ENCODE results near the gene GNE. TPM values are rescaled to one million over a fixed set of nuclear protein-coding genes. Genes with fewer than 3 reads are reported as not detected.
"Not testable (repeated sequence)": the region's sequence is repeated elsewhere in the genome, so short reads cannot be mapped to it uniquely, and the experiment has no call there.

The GNE gene, protein sequence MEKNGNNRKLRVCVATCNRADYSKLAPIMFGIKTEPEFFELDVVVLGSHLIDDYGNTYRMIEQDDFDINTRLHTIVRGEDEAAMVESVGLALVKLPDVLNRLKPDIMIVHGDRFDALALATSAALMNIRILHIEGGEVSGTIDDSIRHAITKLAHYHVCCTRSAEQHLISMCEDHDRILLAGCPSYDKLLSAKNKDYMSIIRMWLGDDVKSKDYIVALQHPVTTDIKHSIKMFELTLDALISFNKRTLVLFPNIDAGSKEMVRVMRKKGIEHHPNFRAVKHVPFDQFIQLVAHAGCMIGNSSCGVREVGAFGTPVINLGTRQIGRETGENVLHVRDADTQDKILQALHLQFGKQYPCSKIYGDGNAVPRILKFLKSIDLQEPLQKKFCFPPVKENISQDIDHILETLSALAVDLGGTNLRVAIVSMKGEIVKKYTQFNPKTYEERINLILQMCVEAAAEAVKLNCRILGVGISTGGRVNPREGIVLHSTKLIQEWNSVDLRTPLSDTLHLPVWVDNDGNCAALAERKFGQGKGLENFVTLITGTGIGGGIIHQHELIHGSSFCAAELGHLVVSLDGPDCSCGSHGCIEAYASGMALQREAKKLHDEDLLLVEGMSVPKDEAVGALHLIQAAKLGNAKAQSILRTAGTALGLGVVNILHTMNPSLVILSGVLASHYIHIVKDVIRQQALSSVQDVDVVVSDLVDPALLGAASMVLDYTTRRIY
- total RNA-seq (10 to 100 TPM; 15.7 to 17.3 TPM), polyA plus RNA-seq (ENCODE audit: insufficient read length in 6 of 6) (10 to 100 TPM; 19.5 to 21.3 (median 20.2) TPM)
- long read RNA-seq, donor 1, full-length matches to known transcripts, result 1 of 1 reads
- long read RNA-seq, donor 1, partial matches to known transcripts, result 0 of 1 reads
- long read RNA-seq, donor 1, other reads (novel, unspliced or antisense), result 0 of 1 reads
- long read RNA-seq, donor 2, result 0 reads
- long read RNA-seq, donor 3, result 0 reads
- long read RNA-seq, donor 4, partial matches to known transcripts, result 0 of 1 reads
- long read RNA-seq, donor 4, other reads (novel, unspliced or antisense), result 1 of 1 reads
- long read RNA-seq, donor 5, result 0 reads
- long read RNA-seq, donor 6, full-length matches to known transcripts, result 3 of 3 reads
- long read RNA-seq, donor 6, partial matches to known transcripts, result 0 of 3 reads
- long read RNA-seq, donor 6, other reads (novel, unspliced or antisense), result 0 of 3 reads
- long read RNA-seq, donor 7, result 0 reads
- long read RNA-seq, donor 8, full-length matches to known transcripts, result 2 of 2 reads
- long read RNA-seq, donor 8, partial matches to known transcripts, result 0 of 2 reads
- long read RNA-seq, donor 8, other reads (novel, unspliced or antisense), result 0 of 2 reads
- long read RNA-seq, donor 9, result 0 reads
- long read RNA-seq, donor 10, partial matches to known transcripts, result 0 of 1 reads
- long read RNA-seq, donor 10, other reads (novel, unspliced or antisense), result 1 of 1 reads
- long read RNA-seq, donor 11, full-length matches to known transcripts, result 1 of 1 reads
- long read RNA-seq, donor 11, partial matches to known transcripts, result 0 of 1 reads
- long read RNA-seq, donor 11, other reads (novel, unspliced or antisense), result 0 of 1 reads
- long read RNA-seq, donor 12, result 0 reads

DNA sequence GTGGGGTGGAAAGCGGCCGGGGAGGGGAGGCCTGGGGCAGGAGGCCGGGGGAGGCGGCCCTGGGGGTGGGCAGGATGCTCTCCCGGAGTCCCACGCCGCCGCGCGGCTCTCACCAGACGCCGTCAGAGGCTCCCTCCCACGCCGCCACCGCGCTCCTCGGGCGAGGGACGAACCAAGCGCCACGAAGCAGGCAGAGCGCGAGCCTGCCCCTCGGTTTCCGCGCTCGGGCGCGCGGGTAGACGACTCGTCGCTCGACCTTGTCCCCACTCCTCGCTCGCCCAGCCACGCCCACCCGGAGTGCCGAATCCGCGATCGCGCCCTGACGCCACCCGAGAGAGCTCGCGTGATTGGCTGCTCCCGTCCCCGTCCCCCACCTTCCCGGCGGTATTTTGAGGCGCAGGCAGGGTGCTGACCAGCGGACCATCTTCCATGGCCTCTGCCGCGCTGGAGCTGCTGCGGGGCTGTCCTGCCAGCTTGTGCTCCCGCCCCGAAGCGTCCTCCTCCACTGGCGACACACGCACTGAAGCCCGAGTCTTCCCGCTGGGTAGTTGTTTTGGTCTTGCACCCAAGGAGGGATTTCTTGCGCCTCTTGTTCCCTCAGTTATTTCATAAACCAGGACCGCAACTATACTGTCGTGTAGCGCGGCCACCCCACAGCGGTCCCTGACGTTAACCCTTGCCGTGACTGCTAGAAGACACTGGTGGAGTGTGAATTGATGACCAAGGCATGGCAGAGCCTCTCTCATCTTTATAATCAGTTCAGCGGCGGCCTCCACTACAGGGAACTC is at the start of gene GNE:
Gene GNE (minus strand): TSS at position 241 of the 788 bp plus-strand sequence. CDS start 9,093 bp downstream, outside the sequence.
- peak within 1 kb of the TSS; percentile 74 to 95 for H3K4me3 ChIP-seq
- no peaks in the 10 kb centered on the region for H3K27me3 ChIP-seq
- no peaks in the 10 kb centered on the region for H3K36me3 ChIP-seq
- DNase-seq (peak; percentile 96 to 99 (median 98)), ATAC-seq (peak; percentile 99)
- TF ChIP-seq, protein P1, sequence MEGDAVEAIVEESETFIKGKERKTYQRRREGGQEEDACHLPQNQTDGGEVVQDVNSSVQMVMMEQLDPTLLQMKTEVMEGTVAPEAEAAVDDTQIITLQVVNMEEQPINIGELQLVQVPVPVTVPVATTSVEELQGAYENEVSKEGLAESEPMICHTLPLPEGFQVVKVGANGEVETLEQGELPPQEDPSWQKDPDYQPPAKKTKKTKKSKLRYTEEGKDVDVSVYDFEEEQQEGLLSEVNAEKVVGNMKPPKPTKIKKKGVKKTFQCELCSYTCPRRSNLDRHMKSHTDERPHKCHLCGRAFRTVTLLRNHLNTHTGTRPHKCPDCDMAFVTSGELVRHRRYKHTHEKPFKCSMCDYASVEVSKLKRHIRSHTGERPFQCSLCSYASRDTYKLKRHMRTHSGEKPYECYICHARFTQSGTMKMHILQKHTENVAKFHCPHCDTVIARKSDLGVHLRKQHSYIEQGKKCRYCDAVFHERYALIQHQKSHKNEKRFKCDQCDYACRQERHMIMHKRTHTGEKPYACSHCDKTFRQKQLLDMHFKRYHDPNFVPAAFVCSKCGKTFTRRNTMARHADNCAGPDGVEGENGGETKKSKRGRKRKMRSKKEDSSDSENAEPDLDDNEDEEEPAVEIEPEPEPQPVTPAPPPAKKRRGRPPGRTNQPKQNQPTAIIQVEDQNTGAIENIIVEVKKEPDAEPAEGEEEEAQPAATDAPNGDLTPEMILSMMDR (IDR thresholded peaks at IDR 0.05), result no peak
- peak within 1 kb of the TSS; percentile 94 to 98 for H3K27ac ChIP-seq
- H3K9me3 ChIP-seq, result no peaks in the 10 kb centered on the region
- intact Hi-C loops (cut with DNase I), result no loop called here
- H3K4me1 ChIP-seq, result peaks cover 4 to 16% of the 10 kb centered on the region in 2 donors

DNA sequence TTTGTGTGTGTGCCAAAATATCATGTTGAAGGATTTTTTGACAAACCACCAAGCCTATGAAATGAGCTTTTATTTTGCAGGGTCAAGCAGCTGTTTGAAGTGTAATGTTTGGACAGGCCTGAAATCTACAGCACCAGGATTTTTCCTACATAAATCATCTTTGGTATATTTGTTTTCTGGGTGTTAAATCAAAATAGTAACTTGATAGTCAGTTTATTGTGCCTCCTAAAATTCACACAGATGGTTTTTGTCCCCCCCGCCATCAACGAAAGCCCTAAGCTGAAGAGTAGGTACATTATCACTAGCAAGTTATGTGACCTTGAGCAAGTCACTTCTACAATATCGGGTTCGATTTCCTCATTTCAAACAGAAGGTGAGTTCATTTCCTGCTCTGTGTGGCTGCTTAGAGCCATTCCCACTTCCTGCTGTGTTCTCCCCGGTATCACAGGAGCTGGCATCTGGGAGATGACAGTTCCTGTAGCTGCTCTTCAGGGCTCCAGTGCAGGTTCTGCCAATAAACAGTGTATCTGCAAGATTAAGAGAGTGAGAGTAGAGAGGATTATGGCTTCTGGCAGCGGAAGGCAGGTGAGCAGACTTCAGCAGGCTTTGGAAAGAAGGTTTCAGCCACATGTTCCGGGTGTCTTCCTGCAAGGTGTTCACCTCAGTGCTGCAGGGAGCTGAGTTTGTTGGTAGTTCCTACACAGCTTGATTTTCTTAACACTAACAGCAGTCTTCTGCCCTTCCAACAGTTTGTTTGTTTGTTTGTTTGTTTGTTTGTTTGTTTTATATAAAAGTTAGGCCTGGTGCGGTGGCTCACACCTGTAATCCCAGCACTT is 48.4 kb upstream of the GNE start:
- H3K36me3 ChIP-seq, result no peaks in the 10 kb centered on the region
- ATAC-seq (no peak), DNase-seq (no peak)
- TF ChIP-seq, protein P1 (IDR thresholded peaks at IDR 0.05), result no peak
- no peaks in the 10 kb centered on the region for H3K4me1 ChIP-seq
- no peak overlapping the region for H3K27ac ChIP-seq
- no peaks in the 10 kb centered on the region for H3K9me3 ChIP-seq
- H3K4me3 ChIP-seq, result no peak overlapping the region
- H3K27me3 ChIP-seq, result no peaks in the 10 kb centered on the region
- intact Hi-C loops (cut with DNase I), result no loop called here

DNA sequence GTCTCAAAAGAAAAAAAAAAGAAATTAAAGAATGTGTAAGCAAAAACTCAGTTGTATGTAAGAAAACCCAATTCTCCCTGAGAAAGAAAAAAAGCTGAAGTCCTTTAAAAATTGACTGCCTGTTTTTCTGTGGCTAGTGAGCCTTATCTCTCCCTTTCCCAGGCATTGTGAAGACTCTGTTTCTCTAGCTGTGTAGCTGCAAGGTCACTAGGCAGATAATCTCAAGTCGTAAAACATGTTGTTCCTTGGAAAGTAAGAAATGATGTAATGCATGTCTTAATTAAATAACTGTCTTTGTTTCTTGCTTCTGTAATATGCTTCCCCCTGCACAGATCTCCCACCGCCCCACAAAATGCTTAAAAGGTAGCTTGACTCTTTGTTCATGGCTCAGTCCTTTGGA is 46.1 kb upstream of the GNE start:
- H3K4me1 ChIP-seq; H3K36me3 ChIP-seq; intact Hi-C loops (cut with DNase I); H3K27ac ChIP-seq; DNase-seq; ATAC-seq; H3K27me3 ChIP-seq; H3K4me3 ChIP-seq; H3K9me3 ChIP-seq: not testable (repeated sequence)

DNA sequence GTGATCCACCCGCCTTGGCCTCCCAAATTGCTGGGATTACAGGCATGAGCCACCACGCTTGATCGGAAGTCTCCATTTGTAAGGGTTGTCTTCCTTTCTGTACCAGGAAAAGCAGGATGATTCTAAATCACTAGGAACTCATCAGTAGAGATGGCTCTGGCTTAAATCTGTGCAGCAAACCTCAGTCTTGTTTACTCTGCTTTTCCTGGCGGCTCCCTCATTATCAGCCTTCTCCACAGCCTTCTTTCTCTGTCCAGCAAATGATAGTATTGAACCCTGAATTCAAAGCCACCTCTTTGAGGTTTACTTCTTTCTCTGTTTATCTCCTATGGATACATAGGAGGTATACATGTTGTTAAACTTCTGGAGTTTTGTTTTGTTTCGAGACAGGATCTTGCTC is 43.0 kb upstream of the GNE start:
- no peak for ATAC-seq
- no peak for DNase-seq
- Histone ChIP-seq H3K27ac (no peak overlapping the region), H3K4me3 (no peak overlapping the region), H3K9me3 (no peaks in the 10 kb centered on the region), H3K36me3 (no peaks in the 10 kb centered on the region), H3K4me1 (no peaks in the 10 kb centered on the region), H3K27me3 (no peaks in the 10 kb centered on the region)
- intact Hi-C loops (cut with DNase I), result no loop called here
- TF ChIP-seq, protein P1 (IDR thresholded peaks at IDR 0.05), result no peak

Measured in left lung (tissue), 14 donors.